Neural cell (in vitro differentiated cells): Measurements from ENCODE around the gene DCDC2B. TPM values are rescaled to one million over a fixed set of nuclear protein-coding genes. Genes with fewer than 3 reads are reported as not detected.

Experiments used
- H2AFZ ChIP-seq: fragments of 200-600, 300-800 bp; sonication (generic), shearing (Covaris generic); 2 replicates; pipeline ENCODE4 v1.6.0; 2014; ENCODE audit warnings: low read depth, mild to moderate bottlenecking, antibody characterized with exemption, low read length, moderate library complexity
- H3F3A ChIP-seq: fragments of 200-600 bp; shearing (Covaris generic); 2 replicates; pipeline ENCODE4 v1.6.1; 2016; ENCODE audit warnings: mild to moderate bottlenecking, moderate library complexity, mixed read lengths, antibody characterized with exemption, low read length; ENCODE audit not compliant: insufficient read depth, poor library complexity, severe bottlenecking
- H3K27ac ChIP-seq: fragments of 200-600, 300-800 bp; sonication (generic), shearing (Covaris generic); 2 replicates; pipeline ENCODE4 v1.5.1; 2014; ENCODE audit warnings: mild to moderate bottlenecking, low read length, moderate library complexity
- H3K27me3 ChIP-seq: fragments of 300-800, 200-600 bp; sonication (generic), shearing (Covaris generic); 2 replicates; pipeline ENCODE4 v1.6.0; 2014; ENCODE audit warnings: mild to moderate bottlenecking, low read depth, low read length, moderate library complexity; ENCODE audit not compliant: insufficient read depth
- H3K36me3 ChIP-seq: fragments of 300-800, 200-600 bp; sonication (generic), shearing (Covaris generic); 2 replicates; pipeline ENCODE4 v1.5.1; 2014; ENCODE audit warnings: mild to moderate bottlenecking, antibody characterized with exemption, low read length, moderate library complexity; ENCODE audit not compliant: insufficient read depth
- H3K4me2 ChIP-seq: fragments of 300-800, 200-600 bp; sonication (generic), shearing (Covaris generic); 2 replicates; pipeline ENCODE4 v1.6.0; 2014; ENCODE audit warnings: mild to moderate bottlenecking, low read length
- H3K4me3 ChIP-seq: fragments of 300-800, 200-600 bp; sonication (generic), shearing (Covaris generic); 2 replicates; pipeline ENCODE4 v1.5.1; 2014; ENCODE audit warnings: mild to moderate bottlenecking, low read length, moderate library complexity
- H3K79me2 ChIP-seq: fragments of 200-600 bp; shearing (Covaris generic); replicated peaks from 2 replicates; pipeline ENCODE4 v1.6.0; 2014; ENCODE audit warnings: mild to moderate bottlenecking, low read length, moderate library complexity; ENCODE audit not compliant: insufficient read depth
- H3K9ac ChIP-seq: fragments of 300-800, 200-600 bp; sonication (generic), shearing (Covaris generic); 2 replicates; pipeline ENCODE4 v1.6.1; 2016; ENCODE audit warnings: mild to moderate bottlenecking, low read length, mixed read lengths
- H3K9me2 ChIP-seq: fragments of 200-600 bp; shearing (Covaris generic); 2 replicates; pipeline ENCODE4 v1.6.1; 2016; ENCODE audit warnings: mild to moderate bottlenecking, low read length, mixed read lengths; ENCODE audit not compliant: insufficient read depth
- H3K9me3 ChIP-seq: fragments of 200-600, 300-800 bp; sonication (generic), shearing (Covaris generic); 2 replicates; pipeline ENCODE4 v1.6.1; 2016; ENCODE audit warnings: mild to moderate bottlenecking, mixed run types, low read length, moderate library complexity, mixed read lengths
- H4K20me1 ChIP-seq: fragments of 200-600 bp; shearing (Covaris generic); 2 replicates; pipeline ENCODE4 v1.6.1; 2016; ENCODE audit warnings: mild to moderate bottlenecking, mixed run types; ENCODE audit not compliant: insufficient read depth
- CTCF ChIP-seq: fragments of 450-650 bp; IDR thresholded peaks from 2 replicates; pipeline ENCODE4 v1.5.1; 2014; ENCODE audit warnings: antibody characterized with exemption, mild to moderate bottlenecking, moderate library complexity; ENCODE audit not compliant: poor library complexity, severe bottlenecking
- RAD21 ChIP-seq: fragments of 450-650 bp; conservative IDR thresholded peaks from 2 replicates; pipeline ENCODE4 v1.6.1; 2014; ENCODE audit warnings: antibody characterized with exemption, mild to moderate bottlenecking, moderate library complexity
- polyA plus RNA-seq: library from polyadenylated mRNA; depleted of rRNA; stranded (reverse); fragments of >200 nt; gene quantifications from 2 replicates; pipeline ENCODE4 v1.2.3, GENCODE V29; 2014

DCDC2B gene
- polyA plus RNA-seq, 1 donor from 2014 or later, result not detected

GRCh38 chr1:32263744-32264143 is 54.9 kb downstream of the DCDC2B start:
- no peak overlapping the region for H3K9ac ChIP-seq
- no peak overlapping the region for H3K4me3 ChIP-seq
- no peaks in the 10 kb centered on the region for H4K20me1 ChIP-seq
- TF ChIP-seq CTCF (no peak), RAD21 (no peak)
- H2AFZ ChIP-seq, result no peak overlapping the region
- no peaks in the 10 kb centered on the region for H3K79me2 ChIP-seq
- no peaks in the 10 kb centered on the region for H3K9me2 ChIP-seq
- no peaks in the 10 kb centered on the region for H3K9me3 ChIP-seq
- H3K27ac ChIP-seq, result no peak overlapping the region
- H3K27me3 ChIP-seq, result no peaks in the 10 kb centered on the region
- no peaks in the 10 kb centered on the region for H3F3A ChIP-seq
- H3K36me3 ChIP-seq, result no peaks in the 10 kb centered on the region
- no peak overlapping the region for H3K4me2 ChIP-seq

Other genes with a start within 250 kb of the DCDC2B start
- gene KHDRBS1, start 195.2 kb upstream of the DCDC2B start, polyA plus RNA-seq, result 210 and 214 TPM in 2 replicates
- 18.1 and 21.1 TPM in 2 replicates for gene TMEM39B, start 136.2 kb upstream of the DCDC2B start, polyA plus RNA-seq
- 15.7 and 17.3 TPM in 2 replicates for gene KPNA6, start 101.0 kb upstream of the DCDC2B start, polyA plus RNA-seq
- 34.5 and 39.0 TPM in 2 replicates for gene TXLNA, start 29.4 kb upstream of the DCDC2B start, polyA plus RNA-seq
- gene CCDC28B, start 8.5 kb upstream of the DCDC2B start, polyA plus RNA-seq, result 176 and 186 TPM in 2 replicates
- gene IQCC, start 3.4 kb upstream of the DCDC2B start, polyA plus RNA-seq, result 5.6 and 7.5 TPM in 2 replicates
- gene TMEM234, start 13.3 kb downstream of the DCDC2B start, polyA plus RNA-seq, result 24.4 and 30.2 TPM in 2 replicates
- 158 and 174 TPM in 2 replicates for gene EIF3I, start 13.3 kb downstream of the DCDC2B start, polyA plus RNA-seq
- not detected in 2 replicates for gene FAM167B, start 38.1 kb downstream of the DCDC2B start, polyA plus RNA-seq
- not detected in 2 replicates for gene LCK, start 42.2 kb downstream of the DCDC2B start, polyA plus RNA-seq
- gene HDAC1, start 83.0 kb downstream of the DCDC2B start, polyA plus RNA-seq, result 60.8 and 68.6 TPM in 2 replicates
- gene MARCKSL1, start 127.1 kb downstream of the DCDC2B start, polyA plus RNA-seq, result 694 and 739 TPM in 2 replicates
- gene FAM229A, start 153.4 kb downstream of the DCDC2B start, polyA plus RNA-seq, result 6.1 and 11.7 TPM in 2 replicates
- not detected in 2 replicates for gene TSSK3, start 153.4 kb downstream of the DCDC2B start, polyA plus RNA-seq
- gene BSDC1, start 185.4 kb downstream of the DCDC2B start, polyA plus RNA-seq, result 158 and 189 TPM in 2 replicates